GM12872 (cell line): ENCODE data around the gene CKMT1B.
"Not testable (repeated sequence)": the region's sequence is repeated elsewhere in the genome, so short reads cannot be mapped to it uniquely, and the experiment has no call there.

Experiments
- CTCF ChIP-seq: IDR thresholded peaks from 3 replicates; pipeline ENCODE4 v1.5.1; 2011; ENCODE audit warnings: low read depth, mild to moderate bottlenecking, low read length, moderate library complexity; ENCODE audit not compliant: insufficient read depth

The CKMT1B gene

DNA sequence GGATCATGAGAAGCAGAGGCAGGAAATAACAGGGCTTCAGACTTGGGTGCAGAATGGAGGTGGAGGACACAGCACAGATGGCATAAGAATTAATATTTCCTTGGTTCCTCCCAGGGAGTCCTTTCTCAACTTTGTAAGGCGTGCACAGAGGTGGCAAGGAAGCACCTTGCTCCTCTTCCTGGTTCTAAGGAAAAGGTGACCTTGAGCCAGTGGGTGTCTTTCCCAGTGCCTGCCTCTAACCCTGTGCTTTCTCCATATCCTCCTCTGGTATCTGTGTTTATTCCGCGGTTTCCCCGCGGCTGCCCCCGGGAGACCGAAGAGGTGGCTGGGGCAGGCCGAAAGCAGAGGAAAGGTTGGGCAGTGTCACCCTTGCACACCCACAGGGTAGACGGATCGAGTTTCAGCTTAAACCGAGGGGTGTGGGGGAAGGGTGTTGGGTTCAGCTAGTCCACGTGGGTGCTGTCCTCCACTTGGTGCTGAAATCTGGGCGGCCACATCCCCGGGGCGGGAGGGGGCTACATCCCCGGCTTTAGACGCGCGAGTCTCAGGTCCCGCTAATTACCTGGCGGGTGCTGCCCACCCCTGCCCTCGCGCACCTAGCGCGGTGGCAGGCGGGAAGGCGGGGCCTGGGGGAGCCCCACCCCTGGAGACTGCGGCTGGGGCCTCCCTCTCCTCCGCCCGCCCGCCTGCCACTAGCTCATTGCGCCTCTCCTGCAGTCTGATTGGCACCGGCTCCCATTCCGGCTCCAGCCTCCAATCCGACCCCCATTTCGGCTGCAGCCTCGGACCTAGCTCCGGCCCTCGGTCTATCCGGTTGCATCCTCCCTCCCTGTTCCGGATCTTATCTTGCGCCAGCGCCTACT is at the start of gene CKMT1B:
Gene CKMT1B, plus strand, starts transcription at position 700 of the 863 bp plus-strand sequence. CDS start 192 bp downstream, outside the sequence.
- not testable (repeated sequence) for TF ChIP-seq CTCF

DNA sequence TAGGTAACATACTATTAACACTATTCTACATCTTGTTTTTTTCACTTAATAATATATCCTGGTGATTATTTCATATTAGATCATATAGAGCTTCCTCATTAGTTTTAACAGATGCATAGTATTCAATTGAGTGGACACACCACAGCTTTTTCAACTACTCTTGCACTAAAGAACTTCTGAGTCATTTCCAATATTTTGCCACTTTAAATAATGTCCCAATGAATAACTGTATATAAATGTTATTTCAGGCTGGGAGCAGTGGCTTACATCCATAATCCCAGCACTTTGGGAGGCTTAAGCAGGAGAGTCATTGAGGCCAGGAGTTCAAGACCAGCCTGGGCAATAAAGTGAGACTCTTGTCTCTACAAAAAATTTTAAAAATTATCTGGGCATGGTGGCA is 49.6 kb upstream of the CKMT1B start:
- TF ChIP-seq CTCF: no peak

DNA sequence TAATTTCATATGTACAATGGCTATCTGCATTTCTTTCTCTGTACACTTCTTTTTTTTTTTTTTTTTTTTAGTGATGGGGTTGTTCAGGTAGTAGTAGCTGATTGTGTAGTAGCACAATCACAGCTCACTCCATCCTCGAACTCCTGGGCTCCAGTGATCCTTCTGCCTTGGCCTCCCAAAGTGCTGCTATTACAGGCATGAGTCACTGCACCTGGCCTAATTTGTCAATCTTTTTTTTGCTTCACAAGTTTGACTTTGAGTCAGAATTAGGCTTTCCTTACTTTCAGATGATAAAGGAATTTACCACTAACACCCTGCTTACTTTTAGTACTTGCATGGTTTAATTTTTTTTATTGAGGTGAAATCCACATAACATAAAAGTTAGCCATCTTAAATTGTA is 48.4 kb upstream of the CKMT1B start:
- no peak for TF ChIP-seq CTCF

DNA sequence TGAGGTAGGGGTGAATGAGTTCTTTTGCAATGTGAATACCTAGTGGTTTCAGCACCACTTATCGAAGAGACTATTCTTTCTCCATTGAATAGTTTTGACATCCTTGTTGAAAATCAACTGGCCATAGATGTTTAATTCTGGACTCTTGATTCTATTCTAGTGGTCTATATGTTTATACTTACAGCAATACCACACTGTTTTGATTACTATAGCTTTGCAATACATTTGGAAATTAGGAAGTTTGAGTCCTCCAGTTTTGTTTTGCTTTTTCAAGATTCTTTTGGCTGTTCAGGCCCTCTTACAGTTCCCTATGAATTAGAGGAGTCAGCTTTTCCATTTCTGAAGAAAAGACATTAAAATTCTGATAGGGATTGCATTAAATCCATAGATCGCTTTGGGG is 46.3 kb upstream of the CKMT1B start:
- no peak for TF ChIP-seq CTCF

GRCh38 chr15:43550527-43551363 is 43.1 kb upstream of the CKMT1B start:
- no peak for TF ChIP-seq CTCF

DNA sequence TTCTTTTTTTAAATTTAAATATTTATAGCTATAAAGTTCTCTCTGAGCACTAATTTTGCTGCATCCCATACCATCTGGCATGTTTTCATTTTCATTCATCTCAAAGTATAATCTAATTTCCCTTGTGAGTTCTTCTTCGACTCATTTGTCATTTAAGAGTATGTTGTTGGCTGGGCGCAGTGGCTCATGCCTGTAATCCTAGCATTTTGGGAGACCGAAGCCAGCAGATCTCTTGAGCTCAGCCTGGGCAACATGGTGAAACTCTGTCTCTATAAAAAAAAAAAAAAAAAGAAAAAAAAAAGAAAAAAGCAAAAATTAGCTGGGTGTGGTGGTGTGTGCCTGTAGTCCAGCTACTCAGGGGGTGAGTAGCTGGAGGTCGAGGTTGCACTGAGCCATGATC is 41.6 kb upstream of the CKMT1B start:
- no peak for TF ChIP-seq CTCF

GRCh38 chr15:43552986-43553385 is 40.8 kb upstream of the CKMT1B start:
- TF ChIP-seq CTCF: no peak
